SH-SY5Y (cell line): ENCODE measurements around the gene HCFC1.

Experiments
- GATA2 ChIP-seq: IDR thresholded peaks from 2 replicates; pipeline ENCODE4 v1.6.1; 2011; ENCODE audit warnings: mild to moderate bottlenecking, low read depth, low read length
- GATA3 ChIP-seq: IDR thresholded peaks from 2 replicates; pipeline ENCODE4 v1.6.1; 2011; ENCODE audit warnings: low read depth, mild to moderate bottlenecking, low read length, moderate library complexity

HCFC1 gene

GRCh38 chrX:153906126-153906917 is 65.3 kb downstream of the HCFC1 start:
- TF ChIP-seq GATA3: no peak
- TF ChIP-seq GATA2: no peak

GRCh38 chrX:153905481-153906095 is 66.0 kb downstream of the HCFC1 start:
- TF ChIP-seq GATA2 (no peak), GATA3 (no peak)

GRCh38 chrX:153903991-153904957 is 67.3 kb downstream of the HCFC1 start, which contains the start of gene AVPR2:
Gene AVPR2 (plus strand): TSS chrX:153904673. CDS start chrX:153905146, 473 bp downstream.
- TF ChIP-seq GATA3: no peak
- TF ChIP-seq GATA2: no peak

- TF ChIP-seq GATA3 (no peak), GATA2 (no peak)
Observed at GRCh38 chrX:153903238-153903980, 68.2 kb downstream of the HCFC1 start.

GRCh38 chrX:153902385-153902784 is 69.2 kb downstream of the HCFC1 start:
- no peak for TF ChIP-seq GATA2

GRCh38 chrX:153901753-153902140 is 69.9 kb downstream of the HCFC1 start:
- TF ChIP-seq GATA2 (no peak), GATA3 (no peak)

- TF ChIP-seq GATA2 (no peak), GATA3 (no peak)
Observed at GRCh38 chrX:153900831-153901752, 70.5 kb downstream of the HCFC1 start.

- no peak for TF ChIP-seq GATA3
Observed at GRCh38 chrX:153897899-153898298, 73.7 kb downstream of the HCFC1 start.
